SK-N-SH (cell line): ENCODE data around the gene INHBA.

Source experiments
- CHD2 ChIP-seq: fragments of 150-350 bp; IDR thresholded peaks from 2 replicates; pipeline ENCODE4 v1.6.1; 2018; ENCODE audit warnings: low read length; ENCODE audit not compliant: partially characterized antibody
- EP300 ChIP-seq, 2 experiments: IDR thresholded peaks; 2 replicates each; pipeline versions ENCODE4 v1.4.0 to v1.6.1; 2012; ENCODE audit warnings: borderline replicate concordance in 1 of 2, low read depth in 1 of 2, low read length in 1 of 2
- GABPA ChIP-seq: IDR thresholded peaks from 2 replicates; pipeline ENCODE4 v1.4.0; 2012; ENCODE audit warnings: low read depth, mild to moderate bottlenecking
- MXI1 ChIP-seq: IDR thresholded peaks from 2 replicates; pipeline ENCODE4 v1.6.1; 2012; ENCODE audit warnings: mild to moderate bottlenecking, low read depth, low read length, improper control_type of control experiment
- POLR2AphosphoS5 ChIP-seq: IDR thresholded peaks from 2 replicates; pipeline ENCODE4 v1.6.1; 2012; ENCODE audit warnings: low read depth, low read length
- RCOR1 ChIP-seq: fragments of 150-350 bp; IDR thresholded peaks from 2 replicates; pipeline ENCODE4 v1.6.1; 2017; ENCODE audit warnings: antibody characterized with exemption, low read length
- RFX5 ChIP-seq: IDR thresholded peaks from 2 replicates; pipeline ENCODE4 v1.6.1; 2012; ENCODE audit warnings: mild to moderate bottlenecking, improper control_type of control experiment, low read length
- RXRA ChIP-seq: IDR thresholded peaks from 2 replicates; pipeline ENCODE4 v1.4.0; 2012; ENCODE audit warnings: low read depth, mild to moderate bottlenecking, borderline replicate concordance
- SIN3A ChIP-seq: IDR thresholded peaks from 2 replicates; pipeline ENCODE4 v1.6.1; 2012; ENCODE audit warnings: low read depth, mild to moderate bottlenecking, low read length, moderate library complexity, borderline replicate concordance
- TAF1 ChIP-seq: IDR thresholded peaks from 2 replicates; pipeline ENCODE4 v1.6.1; 2012; ENCODE audit warnings: low read depth, mild to moderate bottlenecking, low read length, moderate library complexity, borderline replicate concordance
- YY1 ChIP-seq: IDR thresholded peaks from 2 replicates; pipeline ENCODE4 v1.4.0; 2012; ENCODE audit warnings: low read depth, mild to moderate bottlenecking
- TF ChIP-seq, protein P1 (sequence below): fragments of 200-600 bp; sonication (generic); IDR thresholded peaks from 2 replicates; pipeline ENCODE4 v1.6.1; 2017; ENCODE audit warnings: antibody characterized with exemption, mild to moderate bottlenecking, moderate library complexity
- TF ChIP-seq, protein P2 (sequence below): fragments of 150-350 bp; IDR thresholded peaks from 2 replicates; pipeline ENCODE4 v1.6.1; 2017; ENCODE audit warnings: antibody characterized with exemption, low read length, low read depth, borderline replicate concordance
- TF ChIP-seq, protein P3 (sequence below): IDR thresholded peaks from 2 replicates; pipeline ENCODE4 v1.6.1; 2012; ENCODE audit warnings: mild to moderate bottlenecking, low read depth, low read length, moderate library complexity

DNA sequence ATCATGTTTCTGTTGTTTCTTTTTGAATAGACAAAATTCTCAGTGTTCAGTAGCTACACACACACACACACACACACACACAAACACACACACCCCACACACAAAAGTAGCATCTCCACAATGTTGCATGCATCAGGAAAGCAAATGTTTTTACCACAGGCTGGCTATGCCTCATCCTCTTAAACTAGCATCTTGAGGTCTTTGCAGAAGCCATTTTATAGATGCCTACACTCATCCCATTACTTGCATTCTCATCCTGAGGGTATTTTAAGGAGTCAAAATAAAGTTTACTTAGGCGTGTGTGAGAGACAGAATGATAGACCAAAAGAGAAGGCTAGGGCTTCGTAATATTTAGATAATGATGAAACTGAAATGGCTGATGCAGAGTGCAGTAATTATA is 7.9 kb upstream of the INHBA start:
- no peak for TF ChIP-seq GABPA
- TF ChIP-seq POLR2AphosphoS5 = no peak
- no peak for TF ChIP-seq SIN3A
- TF ChIP-seq TAF1 = no peak
- no peak for TF ChIP-seq RXRA
- TF ChIP-seq, protein P1, sequence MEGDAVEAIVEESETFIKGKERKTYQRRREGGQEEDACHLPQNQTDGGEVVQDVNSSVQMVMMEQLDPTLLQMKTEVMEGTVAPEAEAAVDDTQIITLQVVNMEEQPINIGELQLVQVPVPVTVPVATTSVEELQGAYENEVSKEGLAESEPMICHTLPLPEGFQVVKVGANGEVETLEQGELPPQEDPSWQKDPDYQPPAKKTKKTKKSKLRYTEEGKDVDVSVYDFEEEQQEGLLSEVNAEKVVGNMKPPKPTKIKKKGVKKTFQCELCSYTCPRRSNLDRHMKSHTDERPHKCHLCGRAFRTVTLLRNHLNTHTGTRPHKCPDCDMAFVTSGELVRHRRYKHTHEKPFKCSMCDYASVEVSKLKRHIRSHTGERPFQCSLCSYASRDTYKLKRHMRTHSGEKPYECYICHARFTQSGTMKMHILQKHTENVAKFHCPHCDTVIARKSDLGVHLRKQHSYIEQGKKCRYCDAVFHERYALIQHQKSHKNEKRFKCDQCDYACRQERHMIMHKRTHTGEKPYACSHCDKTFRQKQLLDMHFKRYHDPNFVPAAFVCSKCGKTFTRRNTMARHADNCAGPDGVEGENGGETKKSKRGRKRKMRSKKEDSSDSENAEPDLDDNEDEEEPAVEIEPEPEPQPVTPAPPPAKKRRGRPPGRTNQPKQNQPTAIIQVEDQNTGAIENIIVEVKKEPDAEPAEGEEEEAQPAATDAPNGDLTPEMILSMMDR = no peak
- TF ChIP-seq RCOR1 = no peak
- no peak for TF ChIP-seq EP300 (IDR thresholded peaks at IDR 0.05; ENCODE audit: borderline replicate concordance in 1 of 2, low read depth in 1 of 2, low read length in 1 of 2)
- TF ChIP-seq, protein P2, sequence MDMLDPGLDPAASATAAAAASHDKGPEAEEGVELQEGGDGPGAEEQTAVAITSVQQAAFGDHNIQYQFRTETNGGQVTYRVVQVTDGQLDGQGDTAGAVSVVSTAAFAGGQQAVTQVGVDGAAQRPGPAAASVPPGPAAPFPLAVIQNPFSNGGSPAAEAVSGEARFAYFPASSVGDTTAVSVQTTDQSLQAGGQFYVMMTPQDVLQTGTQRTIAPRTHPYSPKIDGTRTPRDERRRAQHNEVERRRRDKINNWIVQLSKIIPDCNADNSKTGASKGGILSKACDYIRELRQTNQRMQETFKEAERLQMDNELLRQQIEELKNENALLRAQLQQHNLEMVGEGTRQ = no peak
- no peak for TF ChIP-seq MXI1
- TF ChIP-seq RFX5 = no peak
- TF ChIP-seq, protein P3, sequence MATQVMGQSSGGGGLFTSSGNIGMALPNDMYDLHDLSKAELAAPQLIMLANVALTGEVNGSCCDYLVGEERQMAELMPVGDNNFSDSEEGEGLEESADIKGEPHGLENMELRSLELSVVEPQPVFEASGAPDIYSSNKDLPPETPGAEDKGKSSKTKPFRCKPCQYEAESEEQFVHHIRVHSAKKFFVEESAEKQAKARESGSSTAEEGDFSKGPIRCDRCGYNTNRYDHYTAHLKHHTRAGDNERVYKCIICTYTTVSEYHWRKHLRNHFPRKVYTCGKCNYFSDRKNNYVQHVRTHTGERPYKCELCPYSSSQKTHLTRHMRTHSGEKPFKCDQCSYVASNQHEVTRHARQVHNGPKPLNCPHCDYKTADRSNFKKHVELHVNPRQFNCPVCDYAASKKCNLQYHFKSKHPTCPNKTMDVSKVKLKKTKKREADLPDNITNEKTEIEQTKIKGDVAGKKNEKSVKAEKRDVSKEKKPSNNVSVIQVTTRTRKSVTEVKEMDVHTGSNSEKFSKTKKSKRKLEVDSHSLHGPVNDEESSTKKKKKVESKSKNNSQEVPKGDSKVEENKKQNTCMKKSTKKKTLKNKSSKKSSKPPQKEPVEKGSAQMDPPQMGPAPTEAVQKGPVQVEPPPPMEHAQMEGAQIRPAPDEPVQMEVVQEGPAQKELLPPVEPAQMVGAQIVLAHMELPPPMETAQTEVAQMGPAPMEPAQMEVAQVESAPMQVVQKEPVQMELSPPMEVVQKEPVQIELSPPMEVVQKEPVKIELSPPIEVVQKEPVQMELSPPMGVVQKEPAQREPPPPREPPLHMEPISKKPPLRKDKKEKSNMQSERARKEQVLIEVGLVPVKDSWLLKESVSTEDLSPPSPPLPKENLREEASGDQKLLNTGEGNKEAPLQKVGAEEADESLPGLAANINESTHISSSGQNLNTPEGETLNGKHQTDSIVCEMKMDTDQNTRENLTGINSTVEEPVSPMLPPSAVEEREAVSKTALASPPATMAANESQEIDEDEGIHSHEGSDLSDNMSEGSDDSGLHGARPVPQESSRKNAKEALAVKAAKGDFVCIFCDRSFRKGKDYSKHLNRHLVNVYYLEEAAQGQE = no peak
- TF ChIP-seq YY1 = no peak
- no peak for TF ChIP-seq CHD2
